H54 (cell line): ENCODE results near the gene RELN.

Experiments used
- DNase-seq: peaks from one replicate; pipeline ENCODE4 v3.0.0; 2011; ENCODE audit warnings: low spot score, mixed read lengths; ENCODE audit not compliant: insufficient read length
- FAIRE-seq: peaks from 3 replicates; lab custom pipeline; 2011; peaks lifted over from hg19 to GRCh38; lab: Jason Lieb, UNC
- POLR2A ChIP-seq: IDR thresholded peaks from 2 replicates; pipeline ENCODE4 v1.6.1; 2011; ENCODE audit warnings: low read depth, mild to moderate bottlenecking, low read length

Gene RELN

GRCh38 chr7:103445228-103446048 is 544.0 kb downstream of the RELN start:
- DNase-seq (no peak), FAIRE-seq (no peak)
- TF ChIP-seq POLR2A = no peak

- DNase-seq = no peak
- no peak for TF ChIP-seq POLR2A
- no peak for FAIRE-seq
Measured at GRCh38 chr7:103439661-103440060, 549.8 kb downstream of the RELN start.

- TF ChIP-seq POLR2A = no peak
- DNase-seq (no peak), FAIRE-seq (no peak)
Measured at GRCh38 chr7:103437623-103438022, 551.8 kb downstream of the RELN start.

- no peak for FAIRE-seq
- no peak for TF ChIP-seq POLR2A
- DNase-seq = no peak
Measured at GRCh38 chr7:103432712-103433111, 556.7 kb downstream of the RELN start.

GRCh38 chr7:103425177-103425576 is 564.3 kb downstream of the RELN start:
- FAIRE-seq (no peak), DNase-seq (no peak)
- no peak for TF ChIP-seq POLR2A

- no peak for DNase-seq
- no peak for TF ChIP-seq POLR2A
- FAIRE-seq = no peak
Measured at GRCh38 chr7:103423467-103424179, 565.8 kb downstream of the RELN start.
